AG10803 (cell line): Measurements from ENCODE around the gene RSPO4.

Experiments used
- DNase-seq: peaks from one replicate; pipeline ENCODE4 v3.0.0; 2010; ENCODE audit warnings: low read depth
- H3K4me3 ChIP-seq: 2 replicates; pipeline ENCODE4 v1.5.1; 2011; ENCODE audit warnings: mild to moderate bottlenecking, low read length, control low read depth
- TF ChIP-seq, protein P1 (sequence below): conservative IDR thresholded peaks from 2 replicates; pipeline ENCODE4 v1.5.1; 2011; ENCODE audit warnings: mild to moderate bottlenecking, low read length, control low read depth, inconsistent platforms

RSPO4 gene

DNA sequence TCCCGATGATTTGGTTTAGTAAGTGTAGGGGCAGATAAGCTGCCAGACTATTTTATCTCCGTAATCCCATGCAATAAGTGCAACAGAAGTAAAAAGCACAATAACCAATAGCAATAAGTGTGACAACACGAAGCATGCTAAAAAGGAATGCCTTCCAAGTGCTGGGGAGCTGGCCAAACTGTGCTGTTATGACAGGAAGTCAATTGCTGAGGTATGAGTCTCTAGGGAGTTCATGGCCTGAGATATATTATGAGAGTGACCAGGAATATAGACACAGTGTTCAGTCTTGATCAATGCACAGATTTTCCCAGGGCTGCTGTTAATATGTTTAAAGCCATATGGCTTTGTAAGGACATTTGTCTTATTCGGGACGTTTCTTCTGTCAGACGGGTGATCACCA lies 75.4 kb downstream of the RSPO4 start:
- DNase-seq, result peak; percentile 21
- no peak overlapping the region for H3K4me3 ChIP-seq
- TF ChIP-seq, protein P1, sequence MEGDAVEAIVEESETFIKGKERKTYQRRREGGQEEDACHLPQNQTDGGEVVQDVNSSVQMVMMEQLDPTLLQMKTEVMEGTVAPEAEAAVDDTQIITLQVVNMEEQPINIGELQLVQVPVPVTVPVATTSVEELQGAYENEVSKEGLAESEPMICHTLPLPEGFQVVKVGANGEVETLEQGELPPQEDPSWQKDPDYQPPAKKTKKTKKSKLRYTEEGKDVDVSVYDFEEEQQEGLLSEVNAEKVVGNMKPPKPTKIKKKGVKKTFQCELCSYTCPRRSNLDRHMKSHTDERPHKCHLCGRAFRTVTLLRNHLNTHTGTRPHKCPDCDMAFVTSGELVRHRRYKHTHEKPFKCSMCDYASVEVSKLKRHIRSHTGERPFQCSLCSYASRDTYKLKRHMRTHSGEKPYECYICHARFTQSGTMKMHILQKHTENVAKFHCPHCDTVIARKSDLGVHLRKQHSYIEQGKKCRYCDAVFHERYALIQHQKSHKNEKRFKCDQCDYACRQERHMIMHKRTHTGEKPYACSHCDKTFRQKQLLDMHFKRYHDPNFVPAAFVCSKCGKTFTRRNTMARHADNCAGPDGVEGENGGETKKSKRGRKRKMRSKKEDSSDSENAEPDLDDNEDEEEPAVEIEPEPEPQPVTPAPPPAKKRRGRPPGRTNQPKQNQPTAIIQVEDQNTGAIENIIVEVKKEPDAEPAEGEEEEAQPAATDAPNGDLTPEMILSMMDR, result no peak

DNA sequence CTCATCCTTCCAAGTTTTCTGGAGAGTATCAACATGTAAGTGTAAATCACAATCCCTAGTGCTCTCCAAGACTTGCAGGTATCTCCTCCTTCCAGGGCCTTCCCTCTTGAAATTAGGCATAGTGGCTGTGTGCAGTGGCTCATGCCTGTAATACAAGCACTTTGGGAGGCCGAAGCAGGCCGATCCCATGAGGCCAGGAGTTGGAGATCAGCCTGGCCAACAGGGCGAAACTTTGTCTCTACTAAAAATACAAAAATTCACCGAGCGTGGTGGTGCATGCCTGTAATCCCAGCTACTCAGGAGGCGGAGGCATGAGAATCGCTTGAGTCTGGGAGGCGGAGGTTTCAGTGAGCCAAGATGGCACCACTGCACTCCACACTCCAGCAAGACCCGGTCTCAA lies 76.6 kb downstream of the RSPO4 start:
- no peak overlapping the region for H3K4me3 ChIP-seq
- DNase-seq, result no peak
- TF ChIP-seq, protein P1, result no peak

DNA sequence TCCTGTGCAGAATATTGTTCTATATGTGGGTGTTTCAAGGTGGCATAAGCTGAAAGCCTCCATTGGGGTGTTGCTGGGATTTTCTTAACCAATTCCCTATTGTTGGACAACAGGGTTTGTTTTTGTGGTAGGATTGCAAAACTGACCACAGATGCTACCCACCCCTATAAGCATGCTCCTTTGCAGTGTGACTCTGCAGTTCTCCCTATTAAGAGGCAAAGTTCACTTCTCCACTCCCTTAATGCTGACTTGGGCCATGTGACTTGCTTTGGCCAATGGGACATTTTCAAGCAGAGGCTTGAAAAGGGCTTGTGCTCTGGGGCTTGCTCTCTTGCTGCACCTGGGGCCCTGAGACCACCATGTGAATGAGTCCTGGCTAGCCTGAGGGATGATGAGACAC lies 77.5 kb downstream of the RSPO4 start:
- no peak for DNase-seq
- TF ChIP-seq, protein P1, result no peak
- H3K4me3 ChIP-seq, result no peak overlapping the region

DNA sequence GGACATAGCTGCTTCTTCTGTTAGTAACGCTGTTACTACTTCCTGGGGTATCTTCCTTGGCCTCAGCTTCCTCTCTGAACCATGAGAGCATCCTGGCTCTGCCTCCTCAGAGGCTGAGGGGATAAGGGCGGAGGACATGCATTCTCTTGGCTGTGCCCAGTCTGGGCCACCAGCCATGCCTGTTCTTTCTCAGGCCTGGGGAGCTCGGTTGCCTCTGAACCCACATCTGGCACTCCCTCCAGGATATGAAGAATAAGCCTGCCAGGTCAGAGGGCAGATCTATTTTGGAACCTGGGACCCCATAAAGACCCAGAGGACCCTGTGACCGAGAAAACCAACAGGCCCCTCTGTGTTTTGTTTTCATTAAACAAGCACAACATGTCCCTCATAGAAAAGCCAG lies 79.3 kb downstream of the RSPO4 start:
- H3K4me3 ChIP-seq, result no peak overlapping the region
- TF ChIP-seq, protein P1, result no peak
- no peak for DNase-seq

DNA sequence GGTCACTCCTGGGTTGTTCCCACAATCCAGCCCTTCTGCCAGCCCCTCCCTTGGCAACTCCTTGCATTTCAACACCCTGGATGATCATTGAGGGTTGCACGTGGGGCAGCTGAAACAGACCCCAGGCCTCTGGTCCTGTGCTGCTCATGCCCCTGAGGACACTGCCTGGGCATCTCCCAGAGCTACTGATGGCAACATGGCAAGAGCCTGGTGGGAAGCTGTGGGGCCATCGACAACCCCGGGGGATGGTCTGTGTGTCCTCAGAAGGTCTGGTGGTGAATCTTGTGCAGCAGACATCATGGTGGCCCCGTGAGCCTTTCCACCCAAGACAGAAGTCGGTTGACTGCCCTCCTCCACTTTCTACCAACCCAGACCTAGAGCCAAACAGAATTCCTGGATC lies 81.0 kb downstream of the RSPO4 start:
- H3K4me3 ChIP-seq, result no peak overlapping the region
- no peak for DNase-seq
- TF ChIP-seq, protein P1, result no peak

DNA sequence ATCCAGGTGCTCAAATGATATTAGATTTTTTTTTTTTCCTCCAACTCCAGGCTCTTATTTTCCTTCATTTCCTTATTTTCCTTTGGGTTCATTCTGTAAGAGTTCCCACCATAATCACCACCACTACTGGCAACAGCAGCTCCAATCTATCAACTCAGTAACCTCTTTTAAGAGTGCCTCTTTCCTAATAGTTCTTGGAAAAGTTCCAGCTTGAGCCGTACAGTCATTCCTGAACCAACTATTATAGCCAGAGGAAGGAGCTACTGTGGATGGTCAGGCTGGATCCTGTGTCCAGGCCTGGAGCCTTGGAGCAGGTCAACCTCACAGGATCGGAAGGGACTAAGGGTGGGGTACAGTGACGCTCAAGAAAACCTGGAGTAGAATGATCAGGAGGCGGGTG lies 81.8 kb downstream of the RSPO4 start:
- H3K4me3 ChIP-seq, result no peak overlapping the region
- DNase-seq, result peak; percentile 6
- TF ChIP-seq, protein P1, result no peak

DNA sequence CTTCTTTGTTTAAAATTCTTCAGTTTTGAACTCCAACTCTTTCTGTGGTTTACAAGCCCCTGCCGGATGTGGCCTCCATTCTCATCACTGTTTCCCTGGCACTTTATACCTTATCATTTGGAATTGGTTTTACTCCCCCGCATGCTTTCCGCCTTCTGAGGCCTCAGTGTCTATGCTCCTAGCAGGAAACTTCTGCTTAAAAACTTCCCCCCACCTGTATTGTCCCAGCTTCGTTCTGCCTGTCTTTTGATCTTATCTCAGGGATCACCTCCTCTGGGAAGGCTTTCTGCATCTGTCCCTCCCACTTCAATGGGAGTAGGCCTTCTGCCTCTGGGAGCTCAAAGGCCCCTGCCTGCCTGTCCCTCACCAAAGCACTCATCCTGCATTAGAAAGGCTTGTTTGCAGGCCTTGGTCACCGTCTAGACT lies 82.6 kb downstream of the RSPO4 start:
- no peak overlapping the region for H3K4me3 ChIP-seq
- no peak for DNase-seq

More for the DNA sequence above, 82.6 kb downstream of the RSPO4 start:
- TF ChIP-seq, protein P1, result no peak
